HL-60 (cell line): ENCODE results near the gene GOLGA6A.

Experiments used
- CTCF ChIP-seq: IDR thresholded peaks from one replicate; pipeline ENCODE4 v1.5.1; 2011; ENCODE audit warnings: low read length, control low read depth, inconsistent platforms; ENCODE audit not compliant: insufficient read depth
- POLR2AphosphoS5 ChIP-seq: IDR thresholded peaks from 2 replicates; pipeline ENCODE4 v1.6.1; 2012; ENCODE audit warnings: low read depth
- REST ChIP-seq: IDR thresholded peaks from 2 replicates; pipeline ENCODE4 v1.6.1; 2012; ENCODE audit warnings: low read depth; ENCODE audit not compliant: insufficient replicate concordance
- SPI1 ChIP-seq: IDR thresholded peaks from 2 replicates; pipeline ENCODE4 v1.6.1; 2012; ENCODE audit warnings: low read depth, mild to moderate bottlenecking, borderline replicate concordance

- TF ChIP-seq POLR2AphosphoS5 (no peak), CTCF (no peak), REST (no peak), SPI1 (no peak)
These were observed 56.9 kb downstream of the GOLGA6A start for GRCh38 chr15:74025436-74025835.
